Ishikawa (cell line): ENCODE results near the gene STOM.

Experiments used
- EP300 ChIP-seq: IDR thresholded peaks from 2 replicates; pipeline ENCODE4 v1.6.1; 2012; ENCODE audit warnings: borderline replicate concordance
- RAD21 ChIP-seq: IDR thresholded peaks from 2 replicates; pipeline ENCODE4 v1.6.1; 2012; ENCODE audit warnings: low read depth
- TAF1 ChIP-seq: IDR thresholded peaks from 2 replicates; pipeline ENCODE4 v1.6.1; 2012; ENCODE audit warnings: low read depth, mild to moderate bottlenecking
- TEAD4 ChIP-seq: IDR thresholded peaks from 2 replicates; pipeline ENCODE4 v1.6.1; 2012

DNA sequence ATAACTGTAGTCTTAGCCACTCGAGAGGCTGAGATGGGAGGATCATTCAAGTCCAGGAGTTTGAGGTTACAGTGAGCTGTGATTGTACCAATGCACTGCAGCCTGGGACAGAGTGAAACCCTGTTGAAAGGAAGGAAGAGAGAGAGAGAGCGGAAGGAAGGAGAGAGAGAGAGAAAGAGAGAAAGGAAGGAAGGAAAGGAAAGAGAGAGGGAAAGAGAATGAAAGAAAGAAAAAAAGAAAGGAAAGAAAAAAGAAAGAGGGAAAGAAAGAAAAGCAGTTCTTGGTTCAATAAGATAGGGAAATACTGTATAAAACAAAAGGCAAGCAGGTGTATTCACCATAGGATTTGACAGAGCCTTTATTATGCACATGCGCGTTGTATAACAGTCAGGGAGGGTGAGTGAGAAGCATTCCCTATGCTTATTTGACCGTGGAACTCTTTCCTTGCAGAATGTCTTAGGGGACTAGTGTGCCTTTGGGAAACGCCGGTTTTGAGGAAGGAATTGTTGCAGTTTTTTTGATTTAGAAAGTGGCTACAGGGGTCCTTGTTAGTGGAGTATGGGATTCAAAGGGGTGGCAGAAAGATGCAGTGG is 60.1 kb downstream of the STOM start:
- no peak for TF ChIP-seq TAF1
- TF ChIP-seq EP300 = no peak
- no peak for TF ChIP-seq RAD21
- TF ChIP-seq TEAD4 = no peak
